Hair follicle dermal papilla cell (primary cell): ENCODE data around the gene SLC39A10. TPM values are rescaled to one million over a fixed set of nuclear protein-coding genes. Genes with fewer than 3 reads are reported as not detected.

Experiments
- small RNA-seq: library from RNA; depleted of rRNA; stranded (forward); fragments of <200 nt; gene quantifications from one replicate; pipeline ENCODE3, GENCODE V24; 2012
- total RNA-seq: library from RNA; depleted of rRNA; stranded (reverse); fragments of >200 nt; gene quantifications from 2 replicates; pipeline ENCODE4 v1.2.3, GENCODE V29; 2012

Gene SLC39A10, protein sequence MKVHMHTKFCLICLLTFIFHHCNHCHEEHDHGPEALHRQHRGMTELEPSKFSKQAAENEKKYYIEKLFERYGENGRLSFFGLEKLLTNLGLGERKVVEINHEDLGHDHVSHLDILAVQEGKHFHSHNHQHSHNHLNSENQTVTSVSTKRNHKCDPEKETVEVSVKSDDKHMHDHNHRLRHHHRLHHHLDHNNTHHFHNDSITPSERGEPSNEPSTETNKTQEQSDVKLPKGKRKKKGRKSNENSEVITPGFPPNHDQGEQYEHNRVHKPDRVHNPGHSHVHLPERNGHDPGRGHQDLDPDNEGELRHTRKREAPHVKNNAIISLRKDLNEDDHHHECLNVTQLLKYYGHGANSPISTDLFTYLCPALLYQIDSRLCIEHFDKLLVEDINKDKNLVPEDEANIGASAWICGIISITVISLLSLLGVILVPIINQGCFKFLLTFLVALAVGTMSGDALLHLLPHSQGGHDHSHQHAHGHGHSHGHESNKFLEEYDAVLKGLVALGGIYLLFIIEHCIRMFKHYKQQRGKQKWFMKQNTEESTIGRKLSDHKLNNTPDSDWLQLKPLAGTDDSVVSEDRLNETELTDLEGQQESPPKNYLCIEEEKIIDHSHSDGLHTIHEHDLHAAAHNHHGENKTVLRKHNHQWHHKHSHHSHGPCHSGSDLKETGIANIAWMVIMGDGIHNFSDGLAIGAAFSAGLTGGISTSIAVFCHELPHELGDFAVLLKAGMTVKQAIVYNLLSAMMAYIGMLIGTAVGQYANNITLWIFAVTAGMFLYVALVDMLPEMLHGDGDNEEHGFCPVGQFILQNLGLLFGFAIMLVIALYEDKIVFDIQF
- total RNA-seq, result 34.1 and 39.3 TPM in 2 replicates

DNA sequence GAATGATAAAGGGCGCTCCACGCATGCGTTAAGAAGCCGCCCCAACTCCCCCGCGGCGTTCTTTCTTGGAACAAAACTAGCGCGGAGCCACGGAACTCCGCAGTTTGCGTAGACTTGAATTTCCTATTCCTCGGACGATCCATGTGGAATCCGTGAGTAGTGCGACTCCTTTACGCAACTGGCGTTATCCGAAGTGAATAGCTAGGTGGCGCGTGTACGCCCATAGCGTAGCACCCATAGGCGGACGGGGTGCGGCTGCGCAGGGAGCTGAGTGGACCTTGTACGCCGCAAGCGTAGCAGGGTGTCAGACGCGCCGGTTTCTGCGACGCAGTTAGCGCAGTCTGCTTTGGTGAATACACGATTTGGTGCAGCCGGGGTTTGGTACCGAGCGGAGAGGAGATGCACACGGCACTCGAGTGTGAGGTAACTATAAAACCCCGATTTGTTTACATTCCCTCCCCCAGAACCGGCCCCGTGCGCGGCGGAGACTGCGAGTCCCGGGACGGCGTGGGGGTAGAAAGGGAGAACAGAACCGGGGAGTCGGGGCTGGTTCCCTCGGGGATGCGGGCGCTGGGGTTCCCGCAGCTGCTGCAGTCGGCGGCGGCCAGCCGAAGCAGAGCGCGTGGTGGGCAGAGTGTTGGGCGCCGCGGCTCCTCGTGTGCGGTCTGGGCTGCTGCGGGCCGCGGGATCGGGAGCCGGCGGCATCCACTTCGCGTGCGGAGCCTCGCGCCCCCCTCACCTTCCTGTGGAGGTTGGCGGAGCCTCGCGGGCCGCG is at the start of gene SLC39A10:
Gene SLC39A10 (plus strand): TSS at position 368 of the 775 bp plus-strand sequence. CDS start 22,817 bp downstream, outside the sequence.

Small RNA genes within 50 kb of the gene (small RNA-seq; reads per million reads assigned to genes)
- gene RNU6-915P, result not detected
